Measurements from ENCODE around the gene SPX.

DNA sequence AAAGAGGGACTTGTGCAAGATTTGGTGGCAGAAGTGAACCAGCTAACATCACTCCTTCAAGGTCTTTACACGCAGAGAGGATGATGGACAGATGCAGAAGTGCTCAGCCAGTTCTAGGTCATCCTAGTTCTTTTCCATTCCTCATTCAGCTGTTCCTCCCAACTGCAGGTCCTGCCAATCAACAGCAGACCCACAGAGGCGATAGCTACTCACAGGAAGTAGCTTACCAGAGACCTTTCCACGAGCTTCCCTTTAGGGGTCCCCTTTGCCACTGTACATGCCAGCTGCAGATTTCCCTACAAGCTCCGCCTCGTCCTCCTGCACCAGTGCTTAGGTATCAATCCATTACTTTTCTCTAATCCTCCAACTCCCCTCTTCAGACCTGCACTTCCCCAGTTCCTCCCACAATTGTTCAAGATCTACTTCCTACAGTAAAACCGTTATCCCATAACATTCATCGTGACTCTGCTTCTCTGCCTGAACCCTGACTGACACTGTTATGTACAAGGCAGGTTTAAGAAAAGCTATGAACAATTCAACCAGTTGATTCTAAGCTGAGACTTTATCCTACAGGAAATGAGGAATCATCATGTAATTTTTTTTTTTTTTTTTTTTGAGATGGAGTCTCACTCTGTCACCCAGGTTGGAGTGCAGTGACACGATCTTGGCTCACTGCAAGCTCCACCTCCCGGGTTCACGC is 47.2 kb upstream of the SPX start:
- no peak for TF ChIP-seq CTCF (IDR thresholded peaks at IDR 0.05)
- no peak for TF ChIP-seq POLR2A (IDR thresholded peaks at IDR 0.05)

All from lower leg skin (tissue), 3 donors.